IPS-20b (cell line): Measurements from ENCODE around the gene HARS1.
"Not testable (repeated sequence)": the region's sequence is repeated elsewhere in the genome, so short reads cannot be mapped to it uniquely, and the experiment has no call there.

ENCODE experiments used
- H3K27ac ChIP-seq: one replicate; pipeline ENCODE4 v1.5.1; 2013; ENCODE audit warnings: low read length
- H3K27me3 ChIP-seq: 2 replicates; pipeline ENCODE4 v1.6.1; 2013; ENCODE audit warnings: mild to moderate bottlenecking, low read length, inconsistent platforms; ENCODE audit not compliant: insufficient read depth
- H3K36me3 ChIP-seq: 2 replicates; pipeline ENCODE4 v1.6.1; 2013; ENCODE audit warnings: low read depth, mild to moderate bottlenecking, inconsistent platforms, low read length, moderate library complexity; ENCODE audit not compliant: insufficient read depth
- H3K4me1 ChIP-seq: 2 replicates; pipeline ENCODE4 v1.6.1; 2013; ENCODE audit warnings: mild to moderate bottlenecking, control low read depth, inconsistent platforms, low read length, moderate library complexity; ENCODE audit not compliant: insufficient read depth
- H3K4me3 ChIP-seq: 2 replicates; pipeline ENCODE4 v1.5.1; 2013; ENCODE audit warnings: mild to moderate bottlenecking, low read length, inconsistent platforms
- H3K9ac ChIP-seq: 2 replicates; pipeline ENCODE4 v1.6.1; 2013; ENCODE audit warnings: low read depth, mild to moderate bottlenecking, inconsistent platforms, low read length, moderate library complexity
- H3K9me3 ChIP-seq: 2 replicates; pipeline ENCODE4 v1.6.1; 2013; ENCODE audit warnings: mild to moderate bottlenecking, low read depth, low read length, inconsistent platforms; ENCODE audit not compliant: insufficient read depth

HARS1 gene

GRCh38 chr5:140673187-140673976 is 17.8 kb downstream of the HARS1 start, which contains the start of gene DND1:
TSS of gene DND1 (minus strand) at chr5:140673576. CDS start at chr5:140673542, 34 bp downstream.
- H3K27me3 ChIP-seq, result no peaks in the 10 kb centered on the region
- no peak within 1 kb of the TSS for H3K4me3 ChIP-seq
- no peaks in the 10 kb centered on the region for H3K9me3 ChIP-seq
- no peak within 1 kb of the TSS for H3K9ac ChIP-seq
- H3K27ac ChIP-seq, result no peak within 1 kb of the TSS
- H3K36me3 ChIP-seq, result peaks cover 79% of the 10 kb centered on the region
- 0 out of 2 replicates have a peak, but pooled peaks cover 3% of the 10 kb centered on the region for H3K4me1 ChIP-seq

- Histone ChIP-seq H3K27me3 (no peaks in the 10 kb centered on the region), H3K27ac (no peak overlapping the region), H3K36me3 (peaks cover 80% of the 10 kb centered on the region), H3K4me1 (0 out of 2 replicates have a peak, but pooled peaks cover 3% of the 10 kb centered on the region), H3K9ac (no peak overlapping the region), H3K9me3 (no peaks in the 10 kb centered on the region), H3K4me3 (no peak overlapping the region)
These were observed 18.5 kb downstream of the HARS1 start for GRCh38 chr5:140672455-140673186.

GRCh38 chr5:140671472-140672125 is 19.6 kb downstream of the HARS1 start:
- Histone ChIP-seq H3K36me3 (peaks cover 80% of the 10 kb centered on the region), H3K9me3 (no peaks in the 10 kb centered on the region), H3K27me3 (no peaks in the 10 kb centered on the region), H3K4me1 (0 out of 2 replicates have a peak, but pooled peaks cover 3% of the 10 kb centered on the region), H3K4me3 (no peak overlapping the region), H3K27ac (no peak overlapping the region), H3K9ac (no peak overlapping the region; the same call in 1 of the 2 replicates)

GRCh38 chr5:140671035-140671434 is 20.1 kb downstream of the HARS1 start:
- not testable (repeated sequence) for H3K27me3 ChIP-seq, H3K9me3 ChIP-seq, H3K27ac ChIP-seq, H3K4me3 ChIP-seq, H3K4me1 ChIP-seq, H3K9ac ChIP-seq
- peaks cover 74% of the 10 kb centered on the region for H3K36me3 ChIP-seq

- no peak within 1 kb of the TSS for H3K27ac ChIP-seq
These were observed 26.6 kb downstream of the HARS1 start, which contains the start of gene WDR55 for GRCh38 chr5:140664359-140665119. TSS of gene WDR55 (plus strand) at chr5:140664904. CDS start at chr5:140664913, 9 bp downstream.

GRCh38 chr5:140664030-140664358 is 27.2 kb downstream of the HARS1 start:
- Histone ChIP-seq H3K4me1 (no peaks in the 10 kb centered on the region), H3K27me3 (no peaks in the 10 kb centered on the region), H3K9me3 (no peaks in the 10 kb centered on the region), H3K27ac (no peak overlapping the region), H3K9ac (peak overlapping the region; percentile 79; the same call in 1 of the 2 replicates), H3K36me3 (peaks cover 64% of the 10 kb centered on the region), H3K4me3 (peak overlapping the region; percentile 88)

More at GRCh38 chr5:140664359-140665119, 26.6 kb downstream of the HARS1 start, which contains the start of gene WDR55:
- H3K4me3 ChIP-seq, result peak within 1 kb of the TSS; percentile 88
- no peaks in the 10 kb centered on the region for H3K4me1 ChIP-seq
- no peaks in the 10 kb centered on the region for H3K27me3 ChIP-seq
- peak within 1 kb of the TSS; percentile 79; the same call in 1 of the 2 replicates for H3K9ac ChIP-seq
- H3K9me3 ChIP-seq, result no peaks in the 10 kb centered on the region
- peaks cover 64% of the 10 kb centered on the region for H3K36me3 ChIP-seq

GRCh38 chr5:140660371-140660770 is 30.8 kb downstream of the HARS1 start:
- not testable (repeated sequence) for H3K4me3 ChIP-seq, H3K27me3 ChIP-seq, H3K4me1 ChIP-seq, H3K9me3 ChIP-seq, H3K27ac ChIP-seq, H3K9ac ChIP-seq
- peaks cover 71% of the 10 kb centered on the region for H3K36me3 ChIP-seq

GRCh38 chr5:140658870-140659269 is 32.3 kb downstream of the HARS1 start:
- Histone ChIP-seq H3K9ac (no peak overlapping the region), H3K9me3 (no peaks in the 10 kb centered on the region), H3K4me1 (no peaks in the 10 kb centered on the region), H3K4me3 (no peak overlapping the region), H3K27me3 (no peaks in the 10 kb centered on the region), H3K27ac (no peak overlapping the region), H3K36me3 (peaks cover 86% of the 10 kb centered on the region)

GRCh38 chr5:140647042-140647419 is 44.1 kb downstream of the HARS1 start:
- H3K4me3 ChIP-seq, result peak overlapping the region; percentile 90
- H3K4me1 ChIP-seq, result peaks cover 3% of the 10 kb centered on the region; the same call in 1 of the 2 replicates
- H3K9me3 ChIP-seq, result no peaks in the 10 kb centered on the region
- H3K36me3 ChIP-seq, result peaks cover 66% of the 10 kb centered on the region
- no peaks in the 10 kb centered on the region for H3K27me3 ChIP-seq
- no peak overlapping the region for H3K27ac ChIP-seq
- peak overlapping the region; percentile 91 for H3K9ac ChIP-seq

- Histone ChIP-seq H3K27ac (no peak overlapping the region), H3K4me3 (no peak overlapping the region), H3K4me1 (peaks cover 6% of the 10 kb centered on the region; the same call in 1 of the 2 replicates), H3K36me3 (peaks cover 48% of the 10 kb centered on the region), H3K27me3 (no peaks in the 10 kb centered on the region), H3K9ac (no peak overlapping the region), H3K9me3 (no peaks in the 10 kb centered on the region)
These were observed 48.5 kb downstream of the HARS1 start for GRCh38 chr5:140642718-140643117.

GRCh38 chr5:140641716-140642115 is 49.5 kb downstream of the HARS1 start:
- Histone ChIP-seq H3K4me3 (no peak overlapping the region), H3K36me3 (peaks cover 47% of the 10 kb centered on the region), H3K27ac (no peak overlapping the region), H3K4me1 (peaks cover 6% of the 10 kb centered on the region; the same call in 1 of the 2 replicates), H3K9me3 (no peaks in the 10 kb centered on the region), H3K9ac (no peak overlapping the region), H3K27me3 (no peaks in the 10 kb centered on the region)
